ENCODE data around the gene GNAI3.
A peak's percentile ranks its signal among the peaks of the same experiment; 100 is the strongest.

The GNAI3 gene

GRCh38 chr1:109500941-109501381 lies 47.5 kb upstream of the GNAI3 start:
- no peak for TF ChIP-seq GABPA (IDR thresholded peaks at IDR 0.05; ENCODE audit: low read depth)
- TF ChIP-seq POLR2AphosphoS5 (IDR thresholded peaks at IDR 0.05; ENCODE audit: low read depth), result no peak
- no peak; the same call in 1 of the 2 replicates for TF ChIP-seq SPI1 (IDR thresholded peaks at IDR 0.05; ENCODE audit: borderline replicate concordance, low read depth)
- TF ChIP-seq REST (IDR thresholded peaks at IDR 0.05; ENCODE audit: insufficient replicate concordance, low read depth), result no peak
- TF ChIP-seq CTCF (IDR thresholded peaks at IDR 0.05; ENCODE audit: insufficient read depth, low read length), result no peak
- Histone ChIP-seq H3K4me3 (replicated peaks; ENCODE audit: insufficient read depth, low read length) (no peak overlapping the region), H3K27ac (replicated peaks) (peak overlapping the region; percentile 58), H3K27me3 (ENCODE audit: insufficient read depth, poor library complexity, severe bottlenecking) (no peaks in the 10 kb centered on the region)
- DNase-seq (ENCODE audit: low read depth in 1 of 2, low spot score in 1 of 2), result peak in 1 of 2 experiments; percentile 55

- no peaks in the 10 kb centered on the region for H3K27me3 ChIP-seq (ENCODE audit: insufficient read depth, poor library complexity, severe bottlenecking)
- H3K4me3 ChIP-seq (replicated peaks; ENCODE audit: insufficient read depth, low read length), result no peak overlapping the region
- H3K27ac ChIP-seq (replicated peaks), result peak overlapping the region; percentile 58
- DNase-seq (ENCODE audit: low read depth in 1 of 2, low spot score in 1 of 2), result peak in 1 of 2 experiments; percentile 90
- TF ChIP-seq POLR2AphosphoS5 (IDR thresholded peaks at IDR 0.05; ENCODE audit: low read depth), result no peak
- TF ChIP-seq CTCF (IDR thresholded peaks at IDR 0.05; ENCODE audit: insufficient read depth, low read length), result no peak
- no peak for TF ChIP-seq GABPA (IDR thresholded peaks at IDR 0.05; ENCODE audit: low read depth)
- 0 out of 2 replicates have a peak, but pooled peaks have one; percentile 42 for TF ChIP-seq SPI1 (IDR thresholded peaks at IDR 0.05; ENCODE audit: borderline replicate concordance, low read depth)
Observed at GRCh38 chr1:109501644-109502363, 46.6 kb upstream of the GNAI3 start.

- peak overlapping the region; percentile 58 for H3K27ac ChIP-seq (replicated peaks)
- DNase-seq (ENCODE audit: low read depth in 1 of 2, low spot score in 1 of 2), result peak in 1 of 2 experiments; percentile 16
- no peaks in the 10 kb centered on the region for H3K27me3 ChIP-seq (ENCODE audit: insufficient read depth, poor library complexity, severe bottlenecking)
- H3K4me3 ChIP-seq (replicated peaks; ENCODE audit: insufficient read depth, low read length), result no peak overlapping the region
- no peak for TF ChIP-seq GABPA (IDR thresholded peaks at IDR 0.05; ENCODE audit: low read depth)
Observed at GRCh38 chr1:109502364-109502851, 46.0 kb upstream of the GNAI3 start.

GRCh38 chr1:109503935-109504334 lies 44.5 kb upstream of the GNAI3 start:
- Histone ChIP-seq H3K27me3 (ENCODE audit: insufficient read depth, poor library complexity, severe bottlenecking) (no peaks in the 10 kb centered on the region), H3K4me3 (replicated peaks; ENCODE audit: insufficient read depth, low read length) (no peak overlapping the region), H3K27ac (replicated peaks) (no peak overlapping the region)
- no peak for DNase-seq (ENCODE audit: low read depth in 1 of 2, low spot score in 1 of 2)
- TF ChIP-seq SPI1 (IDR thresholded peaks at IDR 0.05; ENCODE audit: borderline replicate concordance, low read depth), result no peak
- no peak for TF ChIP-seq POLR2AphosphoS5 (IDR thresholded peaks at IDR 0.05; ENCODE audit: low read depth)
- TF ChIP-seq GABPA (IDR thresholded peaks at IDR 0.05; ENCODE audit: low read depth), result no peak
- TF ChIP-seq REST (IDR thresholded peaks at IDR 0.05; ENCODE audit: insufficient replicate concordance, low read depth), result no peak

Data from HL-60 (cell line).